Measurements from ENCODE around the gene PRSS33.

- TF ChIP-seq ZNF274 (IDR thresholded peaks at IDR 0.05; ENCODE audit: low read depth, low read length) (no peak), YY1 (IDR thresholded peaks at IDR 0.05; ENCODE audit: insufficient read depth, insufficient read length) (no peak)
These were observed 18.2 kb downstream of the PRSS33 start for GRCh38 chr16:2769100-2769529.

All from NT2/D1 (cell line).